Esophagus squamous epithelium (tissue), 5 donors: ENCODE measurements around the gene TMEM9B. TPM values are rescaled to one million over a fixed set of nuclear protein-coding genes. Genes with fewer than 3 reads are reported as not detected.
"Not testable (repeated sequence)": the region's sequence is repeated elsewhere in the genome, so short reads cannot be mapped to it uniquely, and the experiment has no call there.

Source experiments
- DNase-seq: peaks from one replicate; lab custom pipeline; 2025; lab: John Stamatoyannopoulos, UW
- H3K27ac ChIP-seq, 4 donors: fragments of 200-600 bp; sonication (generic); one replicate each; pipeline ENCODE4 v1.5.1; 2016 to 2019; ENCODE audit warnings: mild to moderate bottlenecking in 1 of 4
- H3K27me3 ChIP-seq, 4 donors: fragments of 200-600 bp; sonication (generic); 1 replicate in 3 of 4; 2 replicates in 1 of 4; pipeline versions ENCODE4 v1.5.1 to v1.6.0; 2017 to 2021; ENCODE audit warnings: antibody characterized with exemption in 1 of 4
- H3K36me3 ChIP-seq, 3 donors: fragments of 200-600 bp; sonication (generic); one replicate each; pipeline ENCODE4 v1.5.1; 2016 to 2019
- H3K4me1 ChIP-seq, 3 donors: fragments of 200-600 bp; sonication (generic); one replicate each; pipeline ENCODE4 v1.5.1; 2017 to 2019
- H3K4me3 ChIP-seq, 4 donors: fragments of 200-600 bp; sonication (generic); 1 replicate in 3 of 4; 2 replicates in 1 of 4; pipeline ENCODE4 v1.5.1; 2016 to 2019; ENCODE audit warnings: mild to moderate bottlenecking in 2 of 4, moderate library complexity in 1 of 4
- H3K9me3 ChIP-seq, 3 donors: fragments of 200-600 bp; sonication (generic); one replicate each; pipeline ENCODE4 v1.5.1; 2016 to 2019
- POLR2A ChIP-seq, 4 donors: fragments of 450-650 bp; IDR thresholded peaks; one replicate each; pipeline ENCODE4 v1.6.1; 2017; ENCODE audit warnings: antibody characterized with exemption in 4 of 4, mild to moderate bottlenecking in 4 of 4, moderate library complexity in 3 of 4
- whole genome bisulfite sequencing, 2 donors: methylation state at CpG; one replicate each; pipeline ENCODE4 v1.1.5; 2018; 5-methylcytosine and 5-hydroxymethylcytosine counted together
- intact Hi-C: fragments of 100-400 bp; cut with DNase I; formaldehyde crosslinking; loops from one replicate; pipeline ENCODE4 v1.15.0; 2022
- total RNA-seq, 4 donors: library from RNA; depleted of rRNA; stranded (reverse); fragments of >200 nt; gene quantifications; one replicate each; pipeline ENCODE4 v1.1.0, GENCODE V29; 2016
- TF ChIP-seq, protein P1 (sequence below), 6 experiments: fragments of 450-650 bp in 4 of 6; fragments of 200-600 bp in 2 of 6; sonication (generic) in 2 of 6; IDR thresholded peaks; one replicate each; pipeline ENCODE4 v1.5.1; 2016 to 2019; ENCODE audit warnings: antibody characterized with exemption in 6 of 6, mild to moderate bottlenecking in 4 of 6, moderate library complexity in 4 of 6
- donor health status: DM: yes; HTN: yes; CAD: no.

The TMEM9B gene
- 10 to 100 TPM; 41.7 to 73.2 (median 57.6) TPM for total RNA-seq

DNA sequence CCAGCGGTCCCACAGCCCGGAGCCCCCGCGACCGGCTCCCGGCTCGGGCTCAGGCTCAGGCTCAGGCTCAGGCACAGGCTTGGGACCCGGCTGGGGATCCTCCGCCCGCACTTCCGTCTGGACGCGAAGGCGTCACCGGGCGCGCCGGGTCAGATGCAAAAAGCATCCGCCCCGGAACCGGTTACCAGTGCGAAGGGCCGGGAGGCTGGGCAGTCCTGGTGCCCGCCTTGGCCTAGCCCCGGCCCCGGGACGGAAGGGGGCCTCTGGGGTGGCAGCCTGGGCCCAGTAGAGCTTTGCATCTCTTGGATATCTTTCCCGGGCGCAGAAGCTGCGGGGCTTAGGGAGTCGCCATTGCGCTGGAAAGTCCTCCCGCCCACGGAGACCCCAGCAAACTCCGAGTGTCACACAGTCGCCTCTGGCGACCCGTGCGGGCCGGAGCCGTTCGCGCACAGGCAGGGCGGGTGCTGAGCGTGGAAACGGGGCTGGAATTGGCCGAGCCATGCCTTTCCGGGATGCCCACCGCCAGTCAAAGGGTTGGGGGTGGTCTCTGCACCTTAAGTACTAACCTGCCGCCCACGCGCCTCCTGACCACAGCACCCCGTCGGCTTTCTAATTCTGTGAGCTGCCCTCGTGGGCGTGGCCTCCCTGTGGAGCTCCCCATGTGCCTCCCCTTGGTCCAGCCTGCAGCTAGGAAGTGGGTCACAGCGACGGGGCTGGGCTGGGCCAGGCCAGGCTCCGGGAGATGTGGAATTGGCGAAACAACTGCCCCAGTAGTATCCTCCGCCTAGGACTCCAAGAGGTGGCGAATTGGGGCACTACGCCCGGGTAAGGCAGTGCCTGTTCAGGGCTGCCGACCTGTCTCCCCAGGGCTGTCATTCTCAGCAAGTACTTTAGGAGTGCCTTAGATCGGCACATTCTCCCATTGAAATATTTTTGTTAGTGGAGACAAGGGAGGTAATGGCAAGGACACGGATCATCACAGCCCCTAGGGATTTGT, at the start of gene TMEM9B:
Gene TMEM9B (minus strand): TSS at position 119 of the 997 bp plus-strand sequence. CDS start 129 bp downstream, outside the sequence.
- H3K27me3 ChIP-seq, result no peaks in the 10 kb centered on the region
- H3K4me1 ChIP-seq, result peaks cover 13 to 49% (median 22%) of the 10 kb centered on the region in 3 donors
- WGBS, 2 donors, result 0% methylated on average over 3 to 12 of the region's 67 CpGs
- H3K9me3 ChIP-seq, result no peaks in the 10 kb centered on the region
- TF ChIP-seq POLR2A (IDR thresholded peaks at IDR 0.05), result peak in 3 of 4 donors; percentile 85 to 95 (median 95)
- TF ChIP-seq, protein P1, sequence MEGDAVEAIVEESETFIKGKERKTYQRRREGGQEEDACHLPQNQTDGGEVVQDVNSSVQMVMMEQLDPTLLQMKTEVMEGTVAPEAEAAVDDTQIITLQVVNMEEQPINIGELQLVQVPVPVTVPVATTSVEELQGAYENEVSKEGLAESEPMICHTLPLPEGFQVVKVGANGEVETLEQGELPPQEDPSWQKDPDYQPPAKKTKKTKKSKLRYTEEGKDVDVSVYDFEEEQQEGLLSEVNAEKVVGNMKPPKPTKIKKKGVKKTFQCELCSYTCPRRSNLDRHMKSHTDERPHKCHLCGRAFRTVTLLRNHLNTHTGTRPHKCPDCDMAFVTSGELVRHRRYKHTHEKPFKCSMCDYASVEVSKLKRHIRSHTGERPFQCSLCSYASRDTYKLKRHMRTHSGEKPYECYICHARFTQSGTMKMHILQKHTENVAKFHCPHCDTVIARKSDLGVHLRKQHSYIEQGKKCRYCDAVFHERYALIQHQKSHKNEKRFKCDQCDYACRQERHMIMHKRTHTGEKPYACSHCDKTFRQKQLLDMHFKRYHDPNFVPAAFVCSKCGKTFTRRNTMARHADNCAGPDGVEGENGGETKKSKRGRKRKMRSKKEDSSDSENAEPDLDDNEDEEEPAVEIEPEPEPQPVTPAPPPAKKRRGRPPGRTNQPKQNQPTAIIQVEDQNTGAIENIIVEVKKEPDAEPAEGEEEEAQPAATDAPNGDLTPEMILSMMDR (IDR thresholded peaks at IDR 0.05), result peak in 1 of 6 experiments; percentile 25
- intact Hi-C loops, result no loop called here
- DNase-seq, result peak; percentile 42
- peaks cover 0 to 20% (median 0%) of the 10 kb centered on the region in 3 donors for H3K36me3 ChIP-seq
- H3K27ac ChIP-seq, result peak within 1 kb of the TSS; percentile 94 to 98 (median 96)
- peak within 1 kb of the TSS; percentile 72 to 93 (median 76) for H3K4me3 ChIP-seq

DNA sequence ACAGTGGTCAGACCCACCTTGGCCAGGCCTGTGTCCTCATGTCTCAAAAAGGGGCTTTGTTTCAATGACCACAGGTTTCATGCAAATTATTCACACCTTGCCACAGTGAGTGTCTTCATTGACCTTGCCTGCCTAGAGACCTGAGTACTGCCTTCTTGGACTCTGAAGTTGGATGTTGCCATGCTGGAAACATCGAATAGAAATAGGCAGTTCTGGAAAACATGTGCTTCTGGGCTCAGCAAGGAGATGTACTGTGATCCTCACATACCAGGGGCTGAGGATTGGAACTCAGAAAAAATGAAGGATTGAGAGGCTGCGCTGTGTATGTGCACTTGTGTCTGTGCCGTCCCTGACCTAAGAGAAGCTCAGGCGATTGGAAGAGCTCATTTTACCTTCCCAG, 49.1 kb upstream of the TMEM9B start:
- H3K27ac ChIP-seq, result no peak overlapping the region
- intact Hi-C loops, result no loop called here
- H3K4me1 ChIP-seq, result peaks cover 0 to 21% (median 3%) of the 10 kb centered on the region in 3 donors
- no peaks in the 10 kb centered on the region for H3K9me3 ChIP-seq
- WGBS, 2 donors, result 87 to 90% methylated on average over 3 to 4 of the region's 4 CpGs
- no peak overlapping the region for H3K4me3 ChIP-seq
- H3K27me3 ChIP-seq, result no peaks in the 10 kb centered on the region
- no peaks in the 10 kb centered on the region for H3K36me3 ChIP-seq
- TF ChIP-seq, protein P1 (IDR thresholded peaks at IDR 0.05), result no peak
- DNase-seq, result no peak

DNA sequence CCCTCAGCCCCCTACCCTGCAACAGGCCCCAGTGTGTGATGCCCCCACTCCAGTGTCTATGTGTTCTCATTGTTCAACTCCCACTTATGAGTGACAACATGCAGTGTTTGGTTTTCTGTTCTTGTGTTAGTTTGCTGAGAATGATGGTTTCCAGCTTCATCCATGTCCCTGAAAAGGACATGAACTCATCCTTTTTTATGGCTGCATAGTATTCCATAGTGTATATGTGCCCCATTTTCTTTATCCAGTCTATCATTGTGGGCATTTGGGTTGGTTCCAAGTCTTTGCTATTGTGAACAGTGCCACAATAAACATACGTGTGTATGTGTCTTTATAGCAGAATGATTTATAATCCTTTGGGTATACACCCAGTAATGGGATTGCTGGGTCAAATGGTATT, 45.3 kb upstream of the TMEM9B start:
- DNase-seq, H3K4me3 ChIP-seq, H3K27me3 ChIP-seq, H3K27ac ChIP-seq, H3K9me3 ChIP-seq, intact Hi-C loops, H3K36me3 ChIP-seq, H3K4me1 ChIP-seq: not testable (repeated sequence)
- WGBS, 2 donors, result 46 to 47% methylated on average over 1 of the region's 1 CpG

DNA sequence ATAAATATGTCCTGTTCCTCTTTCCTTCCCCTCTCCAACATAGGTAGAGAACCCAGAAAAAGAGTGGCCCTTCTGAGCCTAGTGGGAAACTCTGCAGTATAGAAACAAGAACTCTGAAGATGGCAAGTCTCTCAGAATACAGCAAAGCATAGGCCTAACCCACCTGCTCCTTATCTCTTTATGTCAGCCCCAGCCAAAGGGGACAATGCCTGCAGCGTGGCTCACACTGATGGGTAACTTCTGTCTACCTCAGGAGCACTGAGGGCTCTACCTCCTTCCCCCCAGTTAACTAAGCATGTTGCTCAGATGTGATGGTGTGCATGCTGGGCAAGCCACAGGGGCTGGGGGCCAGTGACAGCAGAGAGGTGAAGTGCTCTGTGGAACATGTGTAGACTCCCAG, 44.4 kb upstream of the TMEM9B start:
- no peak for DNase-seq
- Histone ChIP-seq H3K27me3 (peaks cover 0 to 12% (median 0%) of the 10 kb centered on the region in 4 donors), H3K4me1 (peaks cover 5 to 10% (median 7%) of the 10 kb centered on the region in 3 donors), H3K27ac (no peak overlapping the region), H3K36me3 (no peaks in the 10 kb centered on the region), H3K9me3 (no peaks in the 10 kb centered on the region), H3K4me3 (no peak overlapping the region)
- WGBS, 2 donors, result 60 to 89% methylated on average over 1 of the region's 1 CpG
- TF ChIP-seq, protein P1 (IDR thresholded peaks at IDR 0.05), result no peak
- no peak for TF ChIP-seq POLR2A (IDR thresholded peaks at IDR 0.05)
- intact Hi-C loops, result no loop called here

DNA sequence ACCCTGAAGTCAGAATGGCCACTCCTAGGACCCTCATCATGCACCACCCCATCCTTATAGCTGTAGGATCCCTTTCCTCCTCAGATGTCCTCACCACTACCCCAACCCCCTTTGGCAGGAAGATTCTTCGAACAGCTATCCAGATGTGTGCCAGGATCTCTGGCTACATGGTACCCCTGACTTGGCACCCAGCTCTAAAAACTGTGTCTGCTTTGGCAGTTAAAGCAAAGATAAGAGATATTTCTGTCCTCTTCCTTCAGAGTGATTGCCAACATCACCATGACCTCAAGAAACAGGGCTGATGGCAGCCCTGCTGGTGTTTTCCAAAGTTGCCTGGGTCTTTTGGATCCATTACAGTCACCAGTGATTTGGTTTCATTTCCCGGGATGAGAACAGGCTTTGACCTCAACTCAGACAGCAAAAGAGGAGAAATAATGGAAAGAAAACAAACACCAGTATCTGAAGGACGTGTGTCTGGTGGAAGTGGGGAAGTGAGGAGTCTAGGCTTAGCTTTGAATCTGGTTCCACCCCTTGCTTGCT, 43.8 kb upstream of the TMEM9B start:
- H3K4me3 ChIP-seq, result no peak overlapping the region
- no peaks in the 10 kb centered on the region for H3K9me3 ChIP-seq
- peaks cover 10 to 16% (median 13%) of the 10 kb centered on the region in 3 donors for H3K4me1 ChIP-seq
- H3K27me3 ChIP-seq, result peaks cover 0 to 17% (median under 1%) of the 10 kb centered on the region in 4 donors
- no peak for DNase-seq
- no peaks in the 10 kb centered on the region for H3K36me3 ChIP-seq
- WGBS, 2 donors, result 59 to 60% methylated on average over 3 of the region's 3 CpGs
- intact Hi-C loops, result no loop called here
- TF ChIP-seq, protein P1 (IDR thresholded peaks at IDR 0.05), result no peak
- TF ChIP-seq POLR2A (IDR thresholded peaks at IDR 0.05), result no peak
- no peak overlapping the region for H3K27ac ChIP-seq
